Subcutaneous adipose tissue (tissue), 4 donors: ENCODE measurements around the gene FAM76B. TPM values are rescaled to one million over a fixed set of nuclear protein-coding genes. Genes with fewer than 3 reads are reported as not detected.

ENCODE experiments used
- total RNA-seq, 4 donors: library from RNA; depleted of rRNA; stranded (reverse); fragments of >200 nt; gene quantifications; one replicate each; pipeline ENCODE4 v1.1.0, GENCODE V29; 2016
- TF ChIP-seq, protein P1 (sequence below): fragments of 450-650 bp; IDR thresholded peaks from one replicate; pipeline ENCODE4 v1.5.1; 2016; ENCODE audit warnings: low read depth, mild to moderate bottlenecking, control low read depth, antibody characterized with exemption, moderate library complexity

The FAM76B gene
- total RNA-seq, 4 donors from 2014 or later = 37.4 to 64.5 (median 53.9) TPM

DNA sequence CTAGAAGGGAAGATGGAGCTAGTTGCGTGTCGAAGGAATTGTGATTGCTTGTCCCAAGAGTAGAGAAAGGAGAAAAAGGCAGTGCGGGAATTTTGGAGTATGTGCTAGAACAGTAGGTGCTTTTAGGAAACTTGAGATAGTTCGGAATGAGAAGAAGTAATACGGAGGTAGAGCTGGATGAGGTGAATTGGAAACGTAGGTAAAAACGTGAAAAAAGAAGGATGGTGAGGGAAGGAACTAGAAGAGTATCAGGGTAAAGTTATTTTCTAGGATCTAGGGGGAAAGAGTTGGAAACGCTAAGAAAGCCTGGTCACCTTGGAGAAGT, 2.1 kb upstream of the FAM76B start:
- TF ChIP-seq, protein P1, sequence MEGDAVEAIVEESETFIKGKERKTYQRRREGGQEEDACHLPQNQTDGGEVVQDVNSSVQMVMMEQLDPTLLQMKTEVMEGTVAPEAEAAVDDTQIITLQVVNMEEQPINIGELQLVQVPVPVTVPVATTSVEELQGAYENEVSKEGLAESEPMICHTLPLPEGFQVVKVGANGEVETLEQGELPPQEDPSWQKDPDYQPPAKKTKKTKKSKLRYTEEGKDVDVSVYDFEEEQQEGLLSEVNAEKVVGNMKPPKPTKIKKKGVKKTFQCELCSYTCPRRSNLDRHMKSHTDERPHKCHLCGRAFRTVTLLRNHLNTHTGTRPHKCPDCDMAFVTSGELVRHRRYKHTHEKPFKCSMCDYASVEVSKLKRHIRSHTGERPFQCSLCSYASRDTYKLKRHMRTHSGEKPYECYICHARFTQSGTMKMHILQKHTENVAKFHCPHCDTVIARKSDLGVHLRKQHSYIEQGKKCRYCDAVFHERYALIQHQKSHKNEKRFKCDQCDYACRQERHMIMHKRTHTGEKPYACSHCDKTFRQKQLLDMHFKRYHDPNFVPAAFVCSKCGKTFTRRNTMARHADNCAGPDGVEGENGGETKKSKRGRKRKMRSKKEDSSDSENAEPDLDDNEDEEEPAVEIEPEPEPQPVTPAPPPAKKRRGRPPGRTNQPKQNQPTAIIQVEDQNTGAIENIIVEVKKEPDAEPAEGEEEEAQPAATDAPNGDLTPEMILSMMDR = no peak

DNA sequence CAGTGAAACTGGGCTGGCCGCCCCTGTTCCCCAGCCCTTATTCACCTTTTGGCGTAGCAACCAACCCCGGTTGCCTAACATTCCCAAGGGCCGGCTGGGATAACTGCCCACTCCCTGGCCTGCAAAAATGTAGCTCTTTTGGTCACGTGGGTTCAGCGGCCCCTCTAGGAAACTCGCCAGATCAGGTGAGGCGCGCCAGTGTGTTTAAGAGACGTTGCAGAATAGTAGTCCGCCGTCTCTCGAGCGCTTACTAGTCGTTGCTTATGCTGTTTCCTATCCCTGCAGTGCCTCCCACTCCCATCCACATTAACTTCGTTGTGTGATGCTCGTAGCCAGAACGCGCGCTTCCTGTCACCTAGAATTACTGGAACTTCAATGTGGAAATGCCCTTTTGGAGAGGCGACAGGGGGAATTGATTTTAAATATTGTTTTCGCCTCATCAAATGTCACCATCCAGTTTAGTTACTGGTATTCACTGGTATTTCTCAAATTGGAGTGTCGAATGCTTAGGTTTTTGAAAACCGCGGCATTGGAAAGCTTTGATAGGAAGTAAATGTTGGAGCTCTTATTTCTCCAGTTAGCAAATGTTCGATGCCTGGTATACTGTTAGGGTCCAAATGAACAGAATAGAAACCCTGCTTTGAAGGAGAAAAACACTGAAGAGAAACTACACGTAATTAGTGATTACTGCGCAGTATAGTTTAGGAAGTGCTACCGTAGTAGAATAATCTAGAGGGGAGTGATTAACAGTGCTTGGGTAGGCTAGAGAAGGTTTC, 1.5 kb upstream of the FAM76B start:
- TF ChIP-seq, protein P1 = no peak

DNA sequence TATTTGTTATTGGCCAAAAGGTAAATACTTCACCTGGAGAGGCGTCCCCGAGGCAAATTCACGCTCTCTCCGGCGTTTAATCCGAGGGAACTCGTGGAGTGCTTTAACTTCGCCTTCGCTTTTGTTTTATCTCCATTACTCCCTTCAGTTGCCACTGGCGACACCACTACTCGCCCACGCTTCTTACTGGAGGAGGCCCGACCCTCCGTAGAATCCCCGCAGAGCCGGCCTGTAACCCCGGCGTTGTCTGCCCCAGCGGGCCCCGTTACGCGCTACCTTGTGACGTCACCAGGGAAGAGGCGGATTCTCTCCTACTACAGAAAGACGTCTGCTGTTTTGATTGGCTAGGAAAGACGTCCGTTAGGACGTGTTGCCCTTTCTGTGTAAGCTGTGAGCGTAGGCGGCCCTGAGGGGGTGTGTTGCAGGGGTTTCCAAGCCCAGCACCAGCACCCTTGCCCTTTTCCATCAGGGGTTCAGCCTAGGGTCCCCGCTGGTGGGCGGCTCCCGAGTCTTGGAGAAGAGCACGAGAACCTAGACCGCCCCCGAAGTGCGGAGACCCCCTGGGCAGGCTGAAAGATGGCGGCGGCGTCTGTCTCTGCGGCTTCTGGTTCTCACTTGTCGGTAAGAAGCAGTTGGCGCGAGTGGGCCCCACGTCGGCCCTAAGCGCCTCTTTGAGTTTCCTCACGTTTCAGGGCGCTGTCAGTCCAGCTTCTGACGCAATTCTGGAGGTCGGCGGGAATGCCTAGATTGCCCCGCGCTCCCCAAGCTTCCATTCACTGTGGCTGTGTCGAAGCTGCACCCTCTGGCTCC, 746 bp upstream of the FAM76B start, which contains the start of gene CEP57:
CEP57 (plus strand) TSS at position 376 of the 810 bp plus-strand sequence; CDS start at position 577, 201 bp downstream.
- TF ChIP-seq, protein P1 = no peak

DNA sequence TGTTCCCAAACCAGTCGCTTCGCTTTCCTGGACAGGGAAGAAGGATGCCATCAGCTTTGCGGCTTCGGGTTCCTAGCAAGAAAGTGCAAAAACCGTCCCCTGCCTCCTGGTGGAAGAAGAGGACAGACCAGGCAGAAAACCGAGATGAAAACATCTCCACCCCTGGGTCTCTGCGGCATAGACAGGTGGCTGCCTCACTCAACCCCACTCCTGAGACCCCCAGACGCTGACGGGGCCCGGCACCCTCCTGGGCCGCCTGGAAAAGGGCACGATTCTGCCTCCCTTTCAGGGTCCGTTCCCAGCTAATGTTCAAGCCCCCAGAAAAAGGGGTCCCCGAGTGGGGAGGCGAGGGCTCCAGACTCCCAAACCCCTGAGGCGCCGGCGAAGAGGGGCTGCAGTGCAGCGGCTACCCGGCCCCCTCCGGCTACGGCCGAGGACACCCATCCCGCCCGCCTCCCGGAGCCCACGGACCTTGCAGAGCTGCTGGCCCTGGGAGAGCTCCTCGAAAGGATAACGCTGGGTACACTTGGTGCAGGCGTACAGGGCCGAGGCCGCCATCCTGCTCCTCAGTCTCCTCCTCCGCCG, 569 bp downstream of the FAM76B start:
- TF ChIP-seq, protein P1 = no peak

DNA sequence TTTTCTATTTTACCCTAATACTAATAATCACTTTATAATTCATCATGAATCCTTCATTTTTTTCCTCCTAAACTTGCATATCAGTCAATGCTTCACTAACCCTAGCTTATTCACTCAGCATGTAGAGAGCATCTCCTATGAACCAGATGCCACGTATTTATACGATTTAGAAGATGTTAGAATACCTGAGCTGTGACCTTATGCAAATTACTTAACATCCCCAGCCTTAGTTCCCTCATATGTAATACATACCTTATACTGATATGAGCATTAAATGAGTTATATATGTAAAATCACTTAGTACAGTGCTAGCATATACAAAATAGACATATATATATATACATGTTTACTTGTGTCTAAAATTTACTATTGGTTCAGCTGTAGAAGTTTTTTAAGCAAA, 9.0 kb downstream of the FAM76B start:
- TF ChIP-seq, protein P1 = no peak

DNA sequence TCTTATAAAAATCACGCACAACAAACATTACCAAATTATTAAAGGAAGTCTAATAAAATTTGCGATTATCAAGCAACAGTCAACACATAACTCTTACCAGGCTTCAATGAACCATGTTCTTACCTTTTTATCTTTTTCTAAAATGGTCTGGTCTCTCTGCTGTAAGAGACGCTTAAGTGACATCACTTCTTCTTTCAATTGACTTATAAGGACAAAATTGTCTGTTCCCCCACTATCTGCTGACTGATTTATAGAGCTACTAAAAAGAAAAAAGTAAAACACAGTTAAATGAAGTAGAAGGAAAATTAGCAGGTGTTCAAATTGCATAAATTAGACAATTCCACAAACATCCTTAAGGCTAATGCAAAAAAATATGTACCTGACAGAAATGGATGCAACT, 10.9 kb downstream of the FAM76B start:
- TF ChIP-seq, protein P1 = no peak

DNA sequence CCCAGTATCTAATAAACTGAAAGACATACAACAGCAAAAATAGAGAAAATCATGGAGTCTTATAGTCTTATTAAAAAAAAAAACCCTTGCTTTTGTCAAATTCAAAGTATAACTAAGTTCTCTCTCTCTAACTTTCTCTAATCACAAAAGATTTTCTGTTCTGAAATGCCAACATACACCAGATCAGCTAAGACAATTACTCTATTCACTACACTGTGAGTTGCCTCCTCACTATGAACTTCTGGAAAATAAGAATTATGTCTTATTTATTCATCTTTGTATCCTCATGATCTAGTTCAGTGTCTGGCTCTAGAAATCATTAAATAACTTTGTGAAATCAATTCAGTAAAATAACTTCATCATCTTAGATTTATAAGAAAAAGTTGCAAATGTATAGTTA, 12.7 kb downstream of the FAM76B start:
- TF ChIP-seq, protein P1 = no peak
